ENCODE measurements around the gene WBP2.

Gene WBP2

GRCh38 chr17:75799402-75799801 is 55.7 kb downstream of the WBP2 start:
- no peak for DNase-seq (ENCODE audit: low spot score)
- TF ChIP-seq CTCF (IDR thresholded peaks at IDR 0.05; ENCODE audit: extremely low read depth, missing control alignments), result no peak

GRCh38 chr17:75795820-75796607 is 59.1 kb downstream of the WBP2 start:
- no peak for TF ChIP-seq CTCF (IDR thresholded peaks at IDR 0.05; ENCODE audit: extremely low read depth, missing control alignments)
- DNase-seq (ENCODE audit: low spot score), result no peak
